GM21447 (cell line): ENCODE results near the gene SLC25A34.

Experiments used
- ATAC-seq: cut with Tn5 transposase; IDR thresholded peaks from one replicate; pipeline ENCODE4 v1.9.1; 2021; ENCODE audit not compliant: unreplicated experiment

The SLC25A34 gene

DNA sequence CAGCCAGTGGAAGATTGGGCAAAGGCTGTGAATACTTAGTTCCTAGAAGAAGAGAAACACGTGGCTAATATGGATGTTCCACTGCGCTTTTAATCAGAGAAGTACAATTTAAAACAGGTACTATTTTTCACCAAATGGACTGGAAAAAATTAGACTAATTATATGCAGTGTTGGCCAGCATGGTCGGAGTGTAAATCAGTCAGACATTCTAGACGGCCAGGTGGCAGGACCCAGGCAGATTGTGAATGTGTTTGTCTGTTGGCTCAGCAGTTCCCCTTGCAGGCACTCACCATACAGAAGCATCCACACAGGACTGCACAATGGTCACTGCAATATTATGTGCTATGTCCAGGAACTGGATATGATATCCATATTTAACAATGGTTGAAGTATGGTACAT is 23.9 kb upstream of the SLC25A34 start:
- no peak for ATAC-seq

DNA sequence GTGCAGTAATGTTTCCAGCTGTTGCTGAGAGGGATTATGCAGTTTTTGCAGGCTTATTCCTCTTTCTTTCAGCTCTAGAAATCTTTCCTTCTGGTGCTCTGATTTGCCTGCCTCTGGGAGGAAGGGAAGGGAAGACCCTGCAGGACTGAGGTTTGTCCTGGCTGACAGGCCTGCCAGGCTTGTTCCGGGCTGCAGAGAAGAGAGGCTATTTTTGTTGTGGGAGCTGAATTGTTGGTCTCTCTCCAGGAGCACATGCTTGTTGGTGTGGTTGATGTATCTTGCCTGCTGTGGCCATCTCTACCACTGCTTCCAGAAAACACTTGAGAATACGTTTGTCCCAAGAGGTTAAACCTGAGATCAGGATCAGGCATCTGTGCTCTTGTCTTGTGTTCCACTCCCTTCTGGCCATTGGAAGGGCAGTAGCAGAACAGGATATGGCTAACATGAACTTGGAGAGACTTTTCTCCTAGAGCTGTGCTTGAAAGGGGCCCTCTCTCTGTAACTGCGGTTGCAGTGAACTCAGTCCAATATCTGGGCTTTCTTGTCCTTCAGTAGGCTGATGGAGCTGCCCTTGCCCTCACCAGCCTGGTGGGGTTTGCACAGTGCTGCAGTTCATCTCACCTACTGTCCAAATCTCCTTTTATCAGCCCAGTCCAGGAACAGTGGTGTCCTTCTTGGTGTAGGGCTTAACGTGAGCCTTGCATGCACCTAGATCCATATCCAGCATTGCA is 21.5 kb upstream of the SLC25A34 start:
- ATAC-seq = no peak

DNA sequence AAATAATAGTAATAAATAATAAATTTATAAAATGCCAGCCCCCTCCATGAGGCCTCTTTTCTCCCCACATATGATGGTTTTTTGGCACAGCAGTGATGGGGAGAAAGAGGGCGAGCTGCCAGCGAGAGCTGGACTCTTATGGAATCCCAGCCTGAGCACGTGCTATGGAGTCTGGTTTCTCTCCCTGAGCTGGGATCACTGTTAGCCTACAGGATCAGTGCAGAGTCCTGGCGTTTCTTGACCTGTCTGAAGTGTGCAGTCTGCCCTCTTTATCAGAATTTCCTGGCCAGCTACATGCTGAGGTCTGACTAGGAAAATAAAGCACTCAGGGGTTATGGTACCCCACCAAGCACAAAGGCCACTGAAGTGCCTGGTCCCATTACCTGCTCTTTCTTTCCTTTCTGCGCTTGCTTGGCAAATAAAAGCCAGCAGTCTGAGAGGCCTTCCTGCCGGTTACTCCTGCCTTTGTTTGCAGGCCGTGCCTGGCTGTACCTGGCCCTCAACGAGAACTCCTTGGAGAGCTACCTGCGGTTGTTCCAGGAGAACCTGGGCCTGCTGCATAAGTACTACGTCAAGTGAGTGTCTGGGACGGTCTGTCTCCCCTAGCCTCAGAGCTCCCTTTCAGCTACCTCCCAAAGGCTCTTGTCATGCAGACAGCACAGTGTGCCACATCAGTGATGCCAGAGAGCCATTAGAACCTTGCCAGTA is 18.5 kb upstream of the SLC25A34 start:
- no peak for ATAC-seq

DNA sequence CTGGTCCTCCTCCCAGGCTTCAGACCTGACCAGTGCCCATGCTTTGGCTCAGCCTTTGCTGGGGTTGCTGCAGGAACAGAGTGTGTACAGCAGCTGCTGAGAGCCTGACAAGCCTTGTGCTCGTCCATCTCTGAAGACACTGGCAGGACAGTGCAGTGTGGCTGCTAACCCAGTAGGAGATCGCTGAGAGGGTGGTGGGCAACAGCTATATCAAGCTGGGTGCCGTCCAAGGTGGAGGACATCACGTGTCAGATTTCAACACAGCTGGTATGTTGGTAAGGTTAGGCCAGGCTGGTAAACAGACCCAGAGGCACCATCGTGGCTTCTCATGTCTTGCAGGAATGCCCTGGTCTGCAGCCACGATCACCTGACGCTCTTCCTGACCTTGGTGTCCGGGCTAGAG is 17.9 kb upstream of the SLC25A34 start:
- no peak for ATAC-seq

DNA sequence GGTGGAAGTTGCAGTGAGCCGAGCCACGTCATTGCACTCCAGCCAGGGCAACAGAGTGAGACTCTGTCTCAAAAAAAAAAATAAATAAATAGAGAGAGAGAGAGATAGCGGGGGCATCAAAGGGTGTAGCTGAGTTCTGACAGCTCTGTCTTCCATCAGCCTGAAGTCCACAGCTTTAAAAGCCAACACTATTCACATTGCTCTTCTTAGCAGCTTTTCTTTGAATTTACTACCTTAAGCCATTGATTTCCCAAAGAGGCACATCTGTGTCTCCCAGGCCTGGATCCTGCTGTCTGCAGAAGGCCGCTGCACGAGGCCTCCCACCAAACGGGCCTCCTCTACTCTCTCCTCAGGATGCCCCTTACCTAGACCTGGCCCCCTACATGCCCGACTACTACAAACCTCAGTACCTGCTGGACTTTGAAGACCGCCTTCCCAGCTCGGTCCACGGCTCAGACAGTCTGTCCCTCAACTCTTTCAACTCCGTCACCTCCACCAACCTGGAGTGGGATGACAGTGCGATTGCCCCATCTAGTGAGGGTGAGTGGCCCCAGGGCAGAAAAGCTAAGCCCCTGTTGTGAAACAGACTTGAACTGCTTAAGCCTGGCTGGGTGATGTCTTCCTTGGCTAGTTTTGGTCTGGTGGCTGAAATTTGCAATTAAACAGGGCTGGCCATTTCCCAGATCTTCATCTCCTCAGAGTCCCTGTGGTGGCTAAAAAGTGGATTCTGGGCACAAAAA is 16.5 kb upstream of the SLC25A34 start:
- ATAC-seq = no peak

DNA sequence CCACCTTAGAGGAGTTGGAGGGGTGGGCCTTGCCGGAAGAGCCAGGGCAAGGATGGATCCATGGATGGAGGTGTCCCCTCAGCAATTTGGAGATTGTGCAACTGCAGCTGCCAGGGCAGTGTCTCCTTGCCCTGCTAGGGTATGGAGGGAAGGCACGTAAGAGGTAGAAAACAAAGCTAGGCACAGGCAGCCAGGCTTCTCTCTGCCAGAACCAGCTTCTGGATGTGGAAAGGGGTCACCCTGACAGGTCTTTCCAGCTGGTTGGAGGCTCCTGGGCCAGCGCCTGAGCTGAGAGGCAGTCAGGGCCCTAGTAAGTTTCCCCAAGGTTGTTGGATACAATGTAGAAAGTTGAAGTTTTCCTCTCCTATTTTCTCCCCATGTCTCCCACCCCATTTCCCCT is 15.2 kb upstream of the SLC25A34 start:
- no peak for ATAC-seq

DNA sequence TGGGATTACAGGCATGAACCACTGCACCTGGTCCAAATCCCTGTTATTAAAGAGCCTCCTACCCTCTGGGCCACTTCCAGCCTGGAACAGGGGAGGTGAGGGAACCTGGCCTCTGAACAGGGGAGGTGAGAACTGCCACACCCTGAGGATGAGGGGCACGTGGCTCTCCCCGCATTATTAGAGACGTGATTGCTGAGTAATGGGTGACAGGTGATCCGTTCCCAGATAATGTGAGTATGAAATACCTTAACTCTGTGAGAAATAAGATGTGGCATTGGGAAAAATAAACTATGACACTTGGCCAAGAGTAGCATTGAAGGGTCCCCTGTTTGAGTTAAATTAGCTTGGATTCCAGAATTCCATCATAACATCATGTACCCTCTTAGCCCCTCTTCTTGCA is 13.6 kb upstream of the SLC25A34 start:
- no peak for ATAC-seq

DNA sequence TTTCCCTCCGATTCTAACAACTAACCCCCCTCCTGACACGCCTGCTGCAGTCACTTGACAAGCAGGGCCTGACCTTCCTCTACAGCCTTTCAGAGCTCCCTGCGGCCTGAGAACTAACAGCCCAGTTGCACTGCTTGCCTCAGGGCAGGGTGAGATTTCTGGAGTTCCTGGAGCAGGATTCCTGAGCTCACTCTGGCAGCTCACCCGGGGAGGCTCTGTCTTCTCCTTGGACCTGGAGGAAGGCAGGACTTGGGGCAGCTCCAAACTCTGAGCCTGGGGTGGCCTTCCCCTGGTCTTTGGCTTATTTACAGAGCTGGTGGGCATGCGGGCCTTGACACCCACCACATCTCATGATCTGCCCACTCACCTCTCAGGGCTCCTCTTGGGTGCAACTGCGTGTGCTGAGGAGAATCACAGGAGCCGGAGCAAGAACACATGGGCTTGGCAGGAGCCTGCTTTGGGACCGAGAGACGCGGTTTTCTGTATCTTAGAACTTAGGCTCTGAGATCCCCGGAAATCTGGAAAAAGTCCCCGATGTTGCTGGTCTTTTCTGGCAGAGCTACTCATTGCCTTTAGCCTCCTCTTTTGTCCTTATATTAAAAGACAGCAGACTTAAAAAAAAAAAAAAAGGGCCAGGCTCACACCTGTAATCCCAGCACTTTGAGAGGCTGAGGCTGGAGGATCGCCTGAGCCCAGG is 13.1 kb upstream of the SLC25A34 start:
- ATAC-seq = no peak

DNA sequence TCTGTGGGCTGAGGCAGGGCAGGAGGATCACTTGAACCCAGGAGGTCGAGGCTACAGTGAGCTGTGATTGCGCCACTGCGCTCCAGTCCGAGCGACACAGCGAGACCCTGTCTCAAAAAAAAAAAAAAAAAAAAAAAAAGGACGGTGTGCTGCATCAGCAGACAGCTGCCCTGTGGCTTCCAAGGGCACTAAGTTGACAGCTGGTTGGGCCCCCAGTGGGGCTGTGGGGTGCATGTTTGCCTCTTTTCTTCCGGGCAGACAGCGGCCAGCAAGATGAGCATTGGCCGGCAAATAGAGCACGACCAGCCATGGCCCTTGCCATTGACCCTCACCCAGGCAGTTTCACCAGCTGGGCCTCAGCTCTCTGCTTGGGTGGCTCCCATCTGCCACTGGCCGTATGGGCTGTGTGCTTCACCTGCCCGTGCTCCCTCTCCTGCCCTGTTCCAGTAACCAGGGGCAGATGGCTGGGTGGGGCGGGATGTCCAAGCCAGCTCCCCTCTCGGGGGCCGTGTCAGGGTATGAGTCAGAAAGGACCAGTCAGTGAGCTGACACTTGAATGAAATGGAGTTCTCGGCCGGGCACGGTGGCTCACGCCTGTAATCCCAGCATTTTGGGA is 12.3 kb upstream of the SLC25A34 start:
- no peak for ATAC-seq

DNA sequence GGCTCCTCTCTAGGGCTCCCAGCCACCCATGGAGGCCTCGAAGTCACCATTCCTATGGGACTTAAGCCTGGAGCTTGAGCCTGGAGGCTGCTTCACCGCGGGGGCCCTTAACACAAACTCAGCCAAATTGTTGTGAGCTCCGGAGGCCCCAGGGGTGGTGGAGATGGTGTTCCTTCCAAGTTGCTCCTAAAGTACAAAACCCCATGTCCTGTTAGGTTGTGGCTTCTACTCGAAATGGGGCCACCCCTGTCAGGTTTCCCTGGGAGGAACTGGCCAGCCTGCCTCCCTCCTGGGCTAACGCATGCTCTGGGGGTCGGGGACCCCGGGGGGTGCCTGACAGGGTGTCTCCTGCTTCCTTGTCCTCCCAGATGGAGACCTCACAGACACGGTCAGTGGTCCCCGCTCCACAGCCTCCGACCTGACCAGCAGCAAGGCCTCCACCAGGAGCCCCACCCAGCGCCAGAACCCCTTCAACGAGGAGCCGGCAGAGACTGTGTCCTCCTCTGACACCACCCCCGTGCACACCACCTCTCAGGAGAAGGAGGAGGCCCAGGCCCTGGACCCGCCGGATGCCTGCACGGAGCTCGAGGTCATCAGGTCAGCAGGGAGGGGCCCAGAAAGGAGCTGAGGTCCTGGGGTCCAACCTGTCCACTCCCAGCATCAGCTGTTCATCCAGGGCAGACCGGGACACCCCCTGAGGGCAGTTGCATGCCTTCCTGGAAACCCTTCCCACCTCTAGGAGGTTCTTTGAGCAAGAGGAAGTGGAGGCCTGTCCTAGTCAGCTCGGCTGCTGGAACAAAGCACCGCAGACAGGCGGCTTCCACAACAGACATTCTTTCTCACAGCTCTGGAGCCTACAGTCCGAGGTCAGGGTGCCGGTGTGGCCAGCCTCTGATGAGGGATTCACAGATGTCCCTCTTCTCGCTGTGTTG is 10.8 kb upstream of the SLC25A34 start:
- ATAC-seq = no peak

DNA sequence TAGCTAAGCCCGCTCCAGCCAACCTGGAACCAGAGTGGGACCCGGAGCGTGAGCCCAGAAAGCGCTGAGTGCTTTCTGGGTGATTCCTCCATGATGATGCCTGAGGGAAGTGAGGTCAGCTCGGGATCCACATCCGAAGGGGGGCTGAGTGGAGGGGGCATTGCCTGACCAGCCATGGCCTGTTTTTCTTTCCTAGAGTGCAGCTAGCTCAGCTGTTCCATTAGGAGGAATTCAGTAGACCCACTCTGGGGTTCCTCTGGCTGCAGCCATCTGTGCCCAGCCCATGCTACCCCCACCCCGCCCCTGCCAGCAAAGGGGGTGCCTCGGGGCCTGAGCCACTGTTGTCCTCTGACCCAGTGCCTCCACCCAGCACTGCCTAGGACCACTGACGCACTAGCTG is 9.6 kb upstream of the SLC25A34 start:
- ATAC-seq = no peak

DNA sequence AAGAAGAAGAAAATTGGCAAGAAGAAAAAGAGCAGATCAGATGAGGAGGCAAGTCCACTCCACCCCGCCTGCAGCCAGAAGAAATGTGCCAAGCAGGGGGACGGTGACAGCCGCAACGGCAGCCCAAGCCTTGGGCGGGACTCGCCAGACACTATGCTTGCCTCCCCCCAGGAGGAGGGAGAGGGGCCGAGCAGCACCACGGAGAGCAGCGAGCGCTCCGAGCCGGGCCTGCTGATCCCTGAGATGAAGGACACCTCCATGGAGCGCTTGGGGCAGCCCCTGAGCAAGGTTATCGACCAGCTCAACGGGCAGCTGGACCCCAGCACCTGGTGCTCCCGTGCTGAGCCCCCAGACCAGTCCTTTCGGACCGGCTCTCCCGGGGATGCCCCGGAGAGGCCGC is 9.0 kb upstream of the SLC25A34 start:
- no peak for ATAC-seq

DNA sequence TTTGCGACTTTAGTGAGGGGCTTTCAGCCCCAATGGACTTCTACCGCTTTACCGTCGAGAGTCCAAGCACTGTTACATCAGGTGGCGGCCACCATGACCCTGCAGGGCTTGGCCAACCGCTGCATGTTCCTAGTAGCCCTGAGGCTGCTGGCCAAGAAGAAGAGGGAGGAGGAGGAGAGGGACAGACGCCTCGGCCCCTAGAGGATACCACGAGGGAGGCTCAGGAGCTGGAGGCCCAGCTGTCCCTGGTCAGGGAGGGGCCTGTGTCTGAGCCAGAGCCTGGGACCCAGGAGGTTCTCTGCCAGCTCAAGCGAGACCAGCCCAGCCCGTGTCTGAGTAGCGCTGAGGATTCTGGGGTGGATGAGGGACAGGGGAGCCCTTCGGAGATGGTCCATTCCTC is 8.6 kb upstream of the SLC25A34 start:
- ATAC-seq = no peak

DNA sequence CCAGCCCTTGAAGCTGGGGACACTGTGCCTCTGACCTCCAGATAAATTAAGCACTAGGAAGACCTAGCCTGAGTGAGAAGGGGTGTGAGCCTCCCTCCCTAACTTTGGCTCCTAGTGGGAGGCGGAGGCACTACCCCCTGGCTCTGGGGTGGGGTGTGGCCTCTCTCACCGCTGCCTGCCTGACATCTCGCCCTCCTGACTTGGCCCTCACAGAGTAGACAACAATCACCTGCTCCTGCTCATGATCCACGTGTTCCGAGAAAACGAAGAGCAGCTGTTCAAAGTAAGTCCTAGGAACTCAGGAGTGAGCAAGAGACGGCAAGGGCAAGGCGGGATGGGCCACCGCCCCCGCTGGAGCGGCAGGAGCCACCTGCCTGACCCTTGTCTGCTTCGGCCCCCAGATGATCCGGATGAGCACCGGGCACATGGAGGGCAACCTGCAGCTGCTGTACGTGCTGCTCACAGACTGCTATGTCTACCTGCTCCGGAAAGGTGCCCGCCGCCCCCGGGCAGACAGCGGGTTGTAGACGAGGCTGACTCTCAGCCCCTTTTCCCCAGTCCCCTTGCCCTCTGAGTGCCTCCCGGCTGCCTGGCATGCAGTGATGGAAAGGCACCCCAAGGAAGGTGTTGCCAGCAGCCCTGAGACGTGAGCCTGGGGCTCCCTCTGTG is 8.1 kb upstream of the SLC25A34 start:
- ATAC-seq = no peak

DNA sequence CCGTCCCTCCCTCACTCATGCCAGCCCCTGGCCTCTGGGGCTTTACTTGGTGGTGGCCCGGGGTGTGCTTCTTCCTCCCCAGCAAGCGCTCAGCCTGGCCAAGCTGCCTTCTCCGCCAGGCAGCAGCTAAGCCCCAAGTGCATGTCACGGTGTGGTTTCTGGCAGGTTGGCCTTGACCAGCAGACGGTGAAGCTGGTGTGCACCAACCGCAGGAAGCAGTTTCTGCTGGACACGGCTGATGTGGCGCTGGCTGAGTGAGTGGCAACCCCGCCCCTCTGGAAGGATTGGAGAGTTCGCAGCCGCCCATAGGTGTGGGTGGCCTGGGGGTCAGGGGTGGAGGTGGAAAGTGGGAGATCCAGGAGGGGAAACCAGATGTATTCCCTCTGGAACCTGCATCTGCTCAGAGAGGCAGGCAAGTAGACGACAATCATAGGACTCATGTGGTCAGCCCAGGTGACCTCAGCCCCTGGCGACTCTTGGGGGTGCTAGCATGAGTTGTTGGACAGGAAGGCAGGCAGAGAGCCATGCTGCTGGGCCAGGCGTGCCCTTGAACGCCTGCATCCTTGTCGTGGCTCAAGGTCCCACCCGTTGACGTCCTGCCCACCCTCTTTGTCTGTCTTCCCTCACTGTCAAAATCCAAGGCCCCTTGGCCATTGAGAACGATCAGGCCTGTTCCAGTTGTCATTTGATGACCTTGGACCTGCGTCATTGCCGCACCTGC is 7.0 kb upstream of the SLC25A34 start:
- ATAC-seq = no peak

DNA sequence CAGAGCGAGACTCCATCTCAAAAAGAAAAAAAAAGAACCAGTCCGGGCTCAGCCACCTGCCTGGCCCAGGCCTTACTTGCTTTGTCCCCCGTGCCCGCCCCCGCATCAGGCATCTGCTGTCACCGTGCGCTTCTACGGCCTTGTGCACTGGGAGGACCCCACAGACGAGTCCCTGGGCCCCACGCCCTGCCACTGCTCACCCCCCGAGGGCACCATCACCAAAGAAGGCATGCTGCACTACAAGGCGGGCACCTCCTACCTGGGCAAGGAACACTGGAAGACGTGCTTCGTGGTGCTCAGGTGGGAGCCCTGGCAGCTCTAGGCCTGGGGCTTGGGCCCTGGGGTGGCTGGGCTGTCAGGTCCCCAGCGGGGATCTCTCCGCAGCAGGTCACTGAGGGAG is 5.6 kb upstream of the SLC25A34 start:
- ATAC-seq = no peak

DNA sequence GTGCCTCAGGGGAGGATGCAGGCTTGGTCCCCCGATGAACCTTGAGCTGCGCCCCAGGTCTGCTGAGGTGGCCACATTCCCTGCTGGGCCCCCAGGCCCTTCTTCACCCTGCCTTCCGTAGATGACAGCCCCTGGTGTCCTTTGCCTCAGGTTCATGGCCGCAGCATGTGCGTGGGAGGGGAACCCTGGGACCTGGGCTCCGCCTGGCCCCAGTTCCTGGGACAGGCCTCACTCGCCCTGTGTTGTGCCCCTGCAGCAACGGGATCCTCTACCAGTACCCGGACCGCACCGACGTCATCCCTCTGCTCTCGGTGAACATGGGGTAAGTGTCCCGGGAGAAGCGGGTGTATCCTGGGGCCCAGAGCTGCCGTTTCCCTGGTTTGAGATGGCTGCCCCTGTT is 5.1 kb upstream of the SLC25A34 start:
- ATAC-seq = no peak

DNA sequence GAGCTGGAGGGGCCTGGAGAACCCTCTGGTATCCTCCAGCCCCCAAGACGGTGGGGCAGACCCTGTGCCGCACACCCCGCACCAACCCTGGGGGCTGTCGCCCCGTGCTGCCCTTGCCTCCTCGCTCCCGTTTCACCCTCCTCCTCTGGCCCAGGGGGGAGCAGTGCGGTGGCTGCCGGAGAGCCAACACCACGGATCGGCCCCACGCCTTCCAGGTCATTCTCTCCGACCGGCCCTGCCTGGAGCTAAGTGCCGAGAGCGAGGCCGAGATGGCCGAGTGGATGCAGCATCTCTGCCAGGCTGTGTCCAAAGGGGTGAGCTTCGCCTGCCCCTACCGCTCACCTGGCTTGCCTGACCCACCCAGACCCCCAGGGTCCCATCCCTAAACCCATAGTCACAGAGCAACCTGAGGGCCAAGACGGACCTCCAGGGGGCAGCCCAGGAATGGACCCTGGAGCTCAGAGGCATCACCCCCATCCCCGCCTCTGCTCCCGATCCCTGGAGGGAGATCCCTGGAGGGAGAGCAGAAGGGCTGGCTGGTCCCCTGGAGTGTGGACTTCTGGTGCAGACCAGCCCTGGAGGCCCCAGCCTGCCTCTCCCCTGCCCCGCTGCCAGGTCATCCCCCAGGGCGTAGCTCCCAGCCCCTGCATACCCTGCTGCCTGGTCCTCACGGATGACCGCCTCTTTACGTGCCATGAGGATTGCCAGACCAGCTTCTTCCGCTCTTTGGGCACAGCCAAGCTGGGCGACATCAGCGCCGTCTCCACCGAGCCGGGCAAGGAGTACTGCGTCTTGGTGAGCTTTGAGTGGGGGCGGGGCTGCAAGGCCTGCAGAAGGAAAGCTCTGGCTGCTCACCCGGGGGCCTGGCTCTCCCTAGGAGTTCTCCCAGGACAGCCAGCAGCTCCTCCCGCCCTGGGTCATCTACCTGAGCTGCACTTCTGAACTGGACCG is 4.0 kb upstream of the SLC25A34 start:
- ATAC-seq = no peak
